Measurements from ENCODE around the gene NID1.

Gene NID1

GRCh38 chr1:235943581-235944114 is 121.2 kb downstream of the NID1 start:
- TF ChIP-seq, protein P1, sequence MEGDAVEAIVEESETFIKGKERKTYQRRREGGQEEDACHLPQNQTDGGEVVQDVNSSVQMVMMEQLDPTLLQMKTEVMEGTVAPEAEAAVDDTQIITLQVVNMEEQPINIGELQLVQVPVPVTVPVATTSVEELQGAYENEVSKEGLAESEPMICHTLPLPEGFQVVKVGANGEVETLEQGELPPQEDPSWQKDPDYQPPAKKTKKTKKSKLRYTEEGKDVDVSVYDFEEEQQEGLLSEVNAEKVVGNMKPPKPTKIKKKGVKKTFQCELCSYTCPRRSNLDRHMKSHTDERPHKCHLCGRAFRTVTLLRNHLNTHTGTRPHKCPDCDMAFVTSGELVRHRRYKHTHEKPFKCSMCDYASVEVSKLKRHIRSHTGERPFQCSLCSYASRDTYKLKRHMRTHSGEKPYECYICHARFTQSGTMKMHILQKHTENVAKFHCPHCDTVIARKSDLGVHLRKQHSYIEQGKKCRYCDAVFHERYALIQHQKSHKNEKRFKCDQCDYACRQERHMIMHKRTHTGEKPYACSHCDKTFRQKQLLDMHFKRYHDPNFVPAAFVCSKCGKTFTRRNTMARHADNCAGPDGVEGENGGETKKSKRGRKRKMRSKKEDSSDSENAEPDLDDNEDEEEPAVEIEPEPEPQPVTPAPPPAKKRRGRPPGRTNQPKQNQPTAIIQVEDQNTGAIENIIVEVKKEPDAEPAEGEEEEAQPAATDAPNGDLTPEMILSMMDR (IDR thresholded peaks at IDR 0.05; ENCODE audit: borderline replicate concordance, insufficient read depth, low read depth, low read length), result no peak
- no peak overlapping the region for H3K4me3 ChIP-seq (ENCODE audit: low read depth, low read length)

GRCh38 chr1:235942979-235943575 is 121.8 kb downstream of the NID1 start:
- TF ChIP-seq, protein P1 (IDR thresholded peaks at IDR 0.05; ENCODE audit: borderline replicate concordance, insufficient read depth, low read depth, low read length), result no peak
- no peak overlapping the region for H3K4me3 ChIP-seq (ENCODE audit: low read depth, low read length)

DNA sequence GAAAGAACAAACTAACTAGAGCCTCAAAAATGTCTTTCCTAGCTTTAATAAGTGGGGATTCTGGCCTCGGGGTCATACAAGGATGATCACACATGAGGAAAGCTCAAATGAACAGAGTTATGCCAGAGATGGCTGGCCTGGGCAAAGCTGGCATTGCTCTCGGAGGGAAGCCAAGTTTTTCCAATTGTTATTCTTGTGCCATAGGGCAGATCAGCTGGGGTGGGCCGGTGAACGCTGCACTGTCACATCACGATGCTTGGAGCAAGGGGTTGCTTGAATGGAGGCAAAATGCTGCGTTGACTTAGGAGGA is 122.3 kb downstream of the NID1 start:
- no peak overlapping the region for H3K4me3 ChIP-seq (ENCODE audit: low read depth, low read length)
- TF ChIP-seq, protein P1 (IDR thresholded peaks at IDR 0.05; ENCODE audit: borderline replicate concordance, insufficient read depth, low read depth, low read length), result no peak

DNA sequence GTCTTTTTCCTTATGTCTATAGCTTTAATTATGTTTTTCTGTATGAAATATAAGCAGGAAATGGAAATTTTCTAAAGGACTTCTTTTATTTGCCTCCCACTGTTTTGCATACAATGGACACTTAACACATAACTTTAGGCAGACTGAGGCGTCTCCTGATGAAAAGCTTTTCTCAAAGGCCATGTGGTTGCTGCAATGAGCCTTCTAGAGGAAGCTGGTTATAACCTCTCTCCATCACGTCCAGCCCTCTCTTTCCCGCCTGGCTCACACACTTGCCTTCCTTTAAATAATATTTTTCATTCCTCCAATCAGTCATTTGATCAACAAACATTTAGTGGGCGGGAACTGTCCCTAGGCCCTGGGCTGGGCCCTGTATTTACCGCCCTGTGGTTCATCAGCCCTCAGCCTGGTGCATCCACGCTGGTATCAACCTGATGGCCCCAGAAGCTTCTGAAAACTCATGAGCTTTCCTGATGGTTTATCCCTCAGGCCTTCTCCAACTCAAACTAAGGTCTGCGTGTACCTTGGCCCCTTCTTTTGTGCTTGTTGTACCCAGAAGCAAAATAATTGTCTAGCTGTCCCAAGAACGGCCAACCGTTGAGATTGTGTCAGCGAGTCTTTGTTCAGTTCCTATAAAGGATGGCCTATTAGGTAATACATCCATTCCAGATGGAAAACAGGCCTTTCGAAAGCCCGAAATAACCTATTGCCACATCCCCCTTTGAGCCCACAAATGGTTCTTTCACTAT is 122.8 kb downstream of the NID1 start:
- H3K4me3 ChIP-seq (ENCODE audit: low read depth, low read length), result no peak overlapping the region
- TF ChIP-seq, protein P1 (IDR thresholded peaks at IDR 0.05; ENCODE audit: borderline replicate concordance, insufficient read depth, low read depth, low read length), result no peak

DNA sequence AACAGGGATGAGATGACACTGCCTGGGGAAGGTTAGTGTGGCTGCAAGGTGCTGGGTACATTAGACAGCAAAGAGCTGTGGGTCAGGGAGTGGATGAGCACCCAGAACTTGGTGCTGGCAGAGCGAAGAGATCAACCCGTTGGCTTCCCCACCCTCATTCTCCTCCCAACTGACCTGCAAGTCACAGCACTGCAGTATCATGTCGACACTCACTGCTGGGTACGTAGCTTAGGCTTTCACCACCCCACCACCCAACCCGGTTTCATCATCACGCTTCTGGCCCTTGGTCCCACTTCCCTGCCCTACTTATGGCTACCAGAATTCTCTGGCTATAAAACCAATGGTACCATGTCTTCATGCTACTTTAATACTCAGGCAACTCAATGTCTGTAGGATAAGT is 124.6 kb downstream of the NID1 start:
- TF ChIP-seq, protein P1 (IDR thresholded peaks at IDR 0.05; ENCODE audit: borderline replicate concordance, insufficient read depth, low read depth, low read length), result no peak
- H3K4me3 ChIP-seq (ENCODE audit: low read depth, low read length), result no peak overlapping the region

DNA sequence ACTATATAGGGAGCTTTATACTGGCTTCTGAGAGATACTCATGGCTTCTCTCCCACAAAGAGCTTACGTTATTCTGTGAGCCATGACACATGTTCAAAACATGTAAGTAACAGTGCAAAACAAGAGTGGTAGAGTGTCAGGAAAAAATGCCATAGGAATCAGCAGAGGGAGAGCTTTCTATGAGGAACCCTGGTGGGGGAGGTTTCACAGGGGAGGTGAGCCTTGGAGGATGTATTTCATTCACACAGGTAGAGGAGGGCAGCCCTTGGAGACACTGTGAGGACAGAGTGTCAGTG is 125.5 kb downstream of the NID1 start:
- H3K4me3 ChIP-seq (ENCODE audit: low read depth, low read length), result no peak overlapping the region
- TF ChIP-seq, protein P1 (IDR thresholded peaks at IDR 0.05; ENCODE audit: borderline replicate concordance, insufficient read depth, low read depth, low read length), result no peak

Measured in GM12875 (cell line).